Heart right ventricle (tissue), 16 donors: ENCODE data around the gene FAF1. TPM values are rescaled to one million over a fixed set of nuclear protein-coding genes. Genes with fewer than 3 reads are reported as not detected.
"Not testable (repeated sequence)": the region's sequence is repeated elsewhere in the genome, so short reads cannot be mapped to it uniquely, and the experiment has no call there.

Experiments used
- ATAC-seq, 8 donors: fragments of 200-7000 bp; cut with Tn5 transposase; one replicate each; pipeline ENCODE4 v1.9.1; 2020; ENCODE audit warnings: mild to moderate bottlenecking in 8 of 8, moderate library complexity in 8 of 8, moderate number of reproducible peaks in 1 of 8
- DNase-seq, 2 donors: peaks; one replicate each; pipeline ENCODE4 v3.0.0-alpha.2; 2020
- H3K27ac ChIP-seq, 10 donors: fragments of 200-600 bp; sonication (generic) in 2 of 10; one replicate each; pipeline versions ENCODE4 v1.5.0 to v1.8.0; 2020 to 2022; ENCODE audit warnings: mild to moderate bottlenecking in 3 of 10
- H3K27me3 ChIP-seq, 7 donors: fragments of 200-600 bp; one replicate each; pipeline ENCODE4 v1.8.0; 2021 to 2022; ENCODE audit warnings: mild to moderate bottlenecking in 2 of 7
- H3K36me3 ChIP-seq, 9 donors: fragments of 200-600 bp; sonication (generic) in 1 of 9; one replicate each; pipeline versions ENCODE4 v1.5.0 to v1.8.0; 2020 to 2022; ENCODE audit warnings: mild to moderate bottlenecking in 2 of 9
- H3K4me1 ChIP-seq, 9 donors: fragments of 200-600 bp; sonication (generic) in 1 of 9; one replicate each; pipeline versions ENCODE4 v1.5.0 to v1.8.0; 2020 to 2022; ENCODE audit warnings: mild to moderate bottlenecking in 4 of 9
- H3K4me3 ChIP-seq, 10 donors: fragments of 200-600 bp; sonication (generic) in 2 of 10; one replicate each; pipeline versions ENCODE4 v1.5.0 to v1.8.0; 2020 to 2022; ENCODE audit warnings: mild to moderate bottlenecking in 7 of 10, moderate library complexity in 2 of 10
- H3K9me3 ChIP-seq, 11 donors: fragments of 200-600 bp in 10 of 11; sonication (generic) in 2 of 11; one replicate each; pipeline versions ENCODE4 v1.5.0 to v1.8.0; 2013 to 2022; ENCODE audit warnings: mild to moderate bottlenecking in 2 of 11, control low read depth in 1 of 11, moderate library complexity in 1 of 11
- CTCF ChIP-seq, 9 donors: fragments of 200-600 bp; sonication (generic) in 2 of 9; IDR thresholded peaks; one replicate each; pipeline versions ENCODE4 v1.5.0 to v1.8.0; 2021 to 2022; ENCODE audit warnings: antibody characterized with exemption in 9 of 9, mild to moderate bottlenecking in 5 of 9, moderate library complexity in 1 of 9
- WGBS, 2 donors: extraction: QIAGEN DNeasy Blood & Tissue Kit; methylation state at CpG; one replicate each; pipeline ENCODE4 v1.1.7; 2013; ENCODE audit warnings: inconsistent platforms in 1 of 2; 5-methylcytosine and 5-hydroxymethylcytosine counted together
- intact Hi-C, 10 donors: fragments of 100-400 bp; cut with DNase I; formaldehyde crosslinking; loops; one replicate each; pipeline versions ENCODE4 v1.11.1 to v1.14.2; 2022
- polyA plus RNA-seq, 2 donors: library from polyadenylated mRNA; stranded (reverse); fragments of 200-250 nt; gene quantifications; one replicate each; pipeline ENCODE4 v1.2.3, GENCODE V29; 2013
- total RNA-seq, 10 donors: library from RNA; stranded (reverse); fragmentation: NEBNext Ultra II Directional in 3 of 10; extraction: Animal tissue kit (Norgen Biotek cat#: 25700) in 3 of 10; gene quantifications; one replicate each; pipeline versions ENCODE4 v1.2.1 to v1.2.4, GENCODE V29; 2021 to 2023
- donor health status: Arrhythmogenic right ventricular cardiomyopathy.
- donor health status: ischemic (EF 13 %, LVEDD 7.1; RV severe dilation, severe dysfunction).
- donor health status: healthy with polysubstance abuse.
- donor health status: DM: no; HTN: yes; CAD: no.
- donor health status: DM: no; HTN: no; CAD: no.
- donor health status: ischemic (EF 25% LVEDD 6.9; RV normal size, moderate dysfunction).
- donor health status: ischemic (EF 25% LVEDD 5.7; RV mildly dilated, moderate dysfunction).
- donor health status: healthy.
- donor health status: DM: yes; HTN: yes; CAD: no.
- donor health status: Ischemic cardiomyopathy.
- donor health status: ischemic (EF 35%, LVEDD 5.7; RV mildly dilated, moderate dysfunction).
- donor health status: nonischemic (EF 11% LVEDD 7.7; RV severe dilation, severe dysfunction).
- donor health status: DM: yes; HTN: yes; CAD: no.
- donor health status: PGD.
- donor health status: ischemic (EF 29% LVEDD 5.4; RV normal size, mild dysfunction).
- donor health status: nonischemic (EF 23%, LVEDD 6.1; RV moderate dilation, normal function).

FAF1 gene
- total and polyA plus RNA-seq, 12 donors = 30.9 to 102 (median 88.9) TPM

GRCh38 chr1:50879137-50879536 lies 80.9 kb downstream of the FAF1 start:
- ATAC-seq (no peak), DNase-seq (no peak)
- Histone ChIP-seq H3K27ac (no peak overlapping the region), H3K36me3 (no peaks in the 10 kb centered on the region), H3K27me3 (no peaks in the 10 kb centered on the region), H3K4me1 (peaks cover 0 to 25% (median 15%) of the 10 kb centered on the region in 9 donors), H3K4me3 (no peak overlapping the region), H3K9me3 (no peaks in the 10 kb centered on the region)
- 98 to 100% methylated on average over 4 of the region's 4 CpGs for WGBS, 2 donors
- intact Hi-C loops = loop anchor here in 3 of 10 donors (10.0 kb wide), 3 partner anchors 94 to 316 kb away; no protein-coding TSS in a partner anchor
- no peak for TF ChIP-seq CTCF (IDR thresholded peaks at IDR 0.05)

- Histone ChIP-seq H3K9me3 (no peaks in the 10 kb centered on the region), H3K4me3 (no peak overlapping the region), H3K27ac (no peak overlapping the region), H3K27me3 (no peaks in the 10 kb centered on the region), H3K4me1 (peaks cover 0 to 25% (median 15%) of the 10 kb centered on the region in 9 donors), H3K36me3 (no peaks in the 10 kb centered on the region)
- no peak for TF ChIP-seq CTCF (IDR thresholded peaks at IDR 0.05)
- DNase-seq (no peak), ATAC-seq (no peak)
- intact Hi-C loops = loop anchor here in 3 of 10 donors (10.0 kb wide), 3 partner anchors 94 to 316 kb away; no protein-coding TSS in a partner anchor
Measured at GRCh38 chr1:50878434-50878833, 81.6 kb downstream of the FAF1 start.

GRCh38 chr1:50877641-50878040 lies 82.4 kb downstream of the FAF1 start:
- 48 to 57% methylated on average over 1 of the region's 1 CpG for WGBS, 2 donors
- Histone ChIP-seq H3K27me3 (no peaks in the 10 kb centered on the region), H3K4me3 (no peak overlapping the region), H3K4me1 (peaks cover 0 to 25% (median 15%) of the 10 kb centered on the region in 9 donors), H3K9me3 (no peaks in the 10 kb centered on the region), H3K36me3 (no peaks in the 10 kb centered on the region), H3K27ac (no peak overlapping the region)
- DNase-seq = no peak
- intact Hi-C loops = loop anchor here in 3 of 10 donors (10.0 kb wide), 3 partner anchors 93 to 317 kb away; no protein-coding TSS in a partner anchor
- no peak for TF ChIP-seq CTCF (IDR thresholded peaks at IDR 0.05)
- no peak for ATAC-seq

DNA sequence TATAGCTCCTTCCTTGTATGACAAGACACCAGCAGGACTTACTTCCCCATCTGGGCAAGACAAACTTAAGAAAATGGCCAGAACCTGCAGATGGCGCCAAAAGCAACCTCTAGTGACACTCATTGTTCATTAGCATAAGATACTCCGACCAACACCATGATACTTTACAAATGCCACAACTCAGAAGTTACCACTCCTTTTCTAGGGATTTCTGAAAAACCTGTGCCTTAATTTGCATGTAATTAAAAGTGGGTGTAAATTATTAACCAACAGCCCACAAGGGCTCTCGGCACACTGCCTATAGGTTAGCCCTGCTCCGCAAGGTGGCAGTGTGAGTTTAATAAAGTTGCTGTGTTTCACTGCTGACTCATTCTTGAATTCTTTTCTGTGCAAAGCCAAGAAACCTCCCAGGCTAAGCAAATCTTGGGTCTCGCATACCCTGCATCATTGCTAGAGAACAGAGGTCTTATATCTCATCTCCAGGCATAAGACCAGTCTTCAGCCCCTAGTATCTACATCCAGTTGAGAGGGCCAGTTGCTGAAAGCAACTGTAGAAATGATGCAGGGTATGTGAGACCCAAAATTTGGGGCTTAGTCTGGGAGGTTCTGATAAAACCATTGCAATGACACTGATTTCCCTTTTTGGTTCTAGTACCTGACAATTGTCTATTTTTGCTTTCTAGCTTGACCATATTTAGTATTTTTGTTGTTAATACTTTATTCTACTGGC lies 86.4 kb downstream of the FAF1 start:
- intact Hi-C loops = loop anchor here in 3 of 10 donors (10.0 kb wide), 3 partner anchors 89 to 321 kb away; no protein-coding TSS in a partner anchor
- peak in 2 of 8 donors; percentile 42 to 47 for ATAC-seq
- peak; percentile 15 to 29 for DNase-seq
- 62 to 63% methylated on average over 5 of the region's 5 CpGs for WGBS, 2 donors
- no peak overlapping the region for H3K27ac ChIP-seq
- no peaks in the 10 kb centered on the region for H3K27me3 ChIP-seq
- no peak overlapping the region for H3K4me3 ChIP-seq
- TF ChIP-seq CTCF (IDR thresholded peaks at IDR 0.05) = peak in 8 of 9 donors; percentile 8 to 67 (median 47)
- H3K9me3 ChIP-seq = no peaks in the 10 kb centered on the region
- H3K4me1 ChIP-seq = peaks cover 0 to 6% (median 0%) of the 10 kb centered on the region in 9 donors
- H3K36me3 ChIP-seq = no peaks in the 10 kb centered on the region

- 97 to 100% methylated on average over 2 of the region's 3 CpGs for WGBS, 2 donors
Measured at GRCh38 chr1:50864845-50865244, 95.2 kb downstream of the FAF1 start.

More at GRCh38 chr1:50864845-50865244, 95.2 kb downstream of the FAF1 start:
- peaks cover 0 to 57% (median 14%) of the 10 kb centered on the region in 11 donors for H3K9me3 ChIP-seq
- H3K36me3 ChIP-seq, DNase-seq, H3K27ac ChIP-seq, intact Hi-C loops, H3K27me3 ChIP-seq, H3K4me1 ChIP-seq, ATAC-seq, H3K4me3 ChIP-seq: not testable (repeated sequence)
